Measurements from ENCODE around the gene KIF9.

GRCh38 chr3:47323431-47324277 lies 41.1 kb upstream of the KIF9 start:
- TF ChIP-seq CTCF (conservative IDR thresholded peaks at IDR 0.05; ENCODE audit: low read length), result no peak
- no peak for TF ChIP-seq EZH2phosphoT487 (IDR thresholded peaks at IDR 0.05; ENCODE audit: borderline replicate concordance)
